ENCODE data around the gene SIX2.

The SIX2 gene

DNA sequence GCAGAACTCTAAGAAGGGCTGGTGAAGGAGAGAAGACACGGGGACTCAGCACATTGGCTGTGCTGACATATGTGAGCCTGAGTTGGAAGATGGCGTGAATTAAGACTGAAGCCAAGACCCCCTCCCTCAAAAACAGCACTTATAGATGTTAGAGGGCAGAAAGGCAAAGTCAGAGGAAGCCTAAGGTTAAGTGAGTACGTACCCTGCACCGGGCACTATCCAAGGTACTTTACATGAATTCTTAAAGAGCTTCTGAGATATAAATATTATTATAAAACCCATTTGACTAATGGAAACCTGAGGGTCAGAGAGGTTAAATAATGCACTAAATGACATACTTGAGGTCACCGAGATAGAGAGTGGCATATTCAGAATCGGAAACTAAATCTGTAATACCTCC lies 42.2 kb downstream of the SIX2 start:
- no peak for DNase-seq (ENCODE audit: low read depth)

- DNase-seq (ENCODE audit: low read depth), result no peak
Observed at GRCh38 chr2:44965684-44966083, 43.6 kb downstream of the SIX2 start.

- DNase-seq (ENCODE audit: low read depth), result no peak
Observed at GRCh38 chr2:44964752-44965236, 44.5 kb downstream of the SIX2 start.

- DNase-seq (ENCODE audit: low read depth), result no peak
Observed at GRCh38 chr2:44962176-44962695, 47.0 kb downstream of the SIX2 start.

DNA sequence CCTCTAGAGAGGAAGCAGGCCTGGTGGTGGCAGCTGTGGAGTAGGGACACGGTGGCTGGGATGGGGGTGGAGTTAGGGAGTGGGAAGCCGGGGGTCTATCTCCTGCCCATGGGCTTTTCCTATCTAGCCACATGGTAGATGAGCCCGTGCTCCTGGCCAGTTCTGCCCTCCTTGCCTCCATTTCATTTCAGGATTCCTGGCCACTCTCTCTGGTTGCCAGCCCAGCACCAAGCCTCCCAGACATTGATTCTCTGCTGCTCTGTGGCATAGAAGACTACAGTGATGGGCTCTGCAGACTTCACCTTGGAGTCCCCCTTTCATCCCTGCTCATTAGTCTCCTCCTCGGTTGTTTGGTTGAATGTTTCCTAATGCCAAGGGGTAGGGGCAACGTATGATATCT lies 48.4 kb downstream of the SIX2 start:
- no peak for DNase-seq (ENCODE audit: low read depth)

DNA sequence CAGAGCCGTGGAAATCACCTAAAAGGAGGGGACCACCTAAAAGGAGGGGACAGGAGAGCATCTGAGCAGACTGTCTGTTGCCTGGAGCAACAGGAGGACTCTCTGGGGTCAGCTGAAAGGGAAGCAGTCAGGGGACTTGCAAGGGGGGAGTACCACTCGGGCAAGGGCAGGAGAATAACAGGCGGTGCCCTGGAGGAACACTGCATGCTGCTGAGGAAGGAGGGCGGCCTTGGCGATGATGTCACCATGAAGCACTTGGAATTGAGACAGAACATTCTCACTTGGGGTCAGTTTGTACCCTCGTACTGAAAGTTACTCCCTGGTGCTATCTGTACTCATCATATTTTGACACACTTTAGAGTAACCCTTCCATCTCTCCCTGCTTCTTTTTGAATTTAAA lies 49.4 kb downstream of the SIX2 start:
- DNase-seq (ENCODE audit: low read depth), result no peak

DNA sequence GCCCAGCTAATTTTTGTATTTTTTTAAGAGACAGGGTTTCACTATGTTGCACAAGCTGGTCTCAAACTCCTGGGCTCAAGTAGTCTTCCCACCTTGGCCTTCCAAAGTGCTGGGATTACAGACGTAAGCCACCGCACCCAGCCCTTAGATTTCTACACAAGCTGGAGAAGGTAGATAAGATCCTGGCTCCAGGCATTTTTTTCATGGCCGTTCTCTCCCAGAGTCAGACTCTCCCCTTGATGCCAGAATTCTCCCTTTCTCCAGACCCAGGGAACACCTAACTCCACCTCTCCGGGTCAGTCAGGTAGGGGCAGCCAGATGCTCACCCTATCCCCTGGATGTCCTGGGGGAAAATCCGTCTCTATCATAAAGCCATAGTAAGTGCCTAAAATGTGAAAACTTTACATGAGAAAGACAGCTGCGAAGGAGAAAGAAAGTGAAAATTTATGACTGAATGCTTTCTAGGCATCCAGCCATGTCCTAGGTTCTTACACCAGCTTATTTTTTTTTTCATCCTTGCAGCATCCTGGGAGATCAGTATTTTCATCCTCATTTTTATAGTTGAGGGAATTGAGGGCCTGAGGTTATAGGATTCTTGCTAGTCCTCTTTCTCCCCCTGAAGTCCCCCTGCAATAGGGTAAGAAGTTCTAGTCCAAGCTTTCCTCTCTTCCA lies 51.5 kb downstream of the SIX2 start:
- no peak for DNase-seq (ENCODE audit: low read depth)

DNA sequence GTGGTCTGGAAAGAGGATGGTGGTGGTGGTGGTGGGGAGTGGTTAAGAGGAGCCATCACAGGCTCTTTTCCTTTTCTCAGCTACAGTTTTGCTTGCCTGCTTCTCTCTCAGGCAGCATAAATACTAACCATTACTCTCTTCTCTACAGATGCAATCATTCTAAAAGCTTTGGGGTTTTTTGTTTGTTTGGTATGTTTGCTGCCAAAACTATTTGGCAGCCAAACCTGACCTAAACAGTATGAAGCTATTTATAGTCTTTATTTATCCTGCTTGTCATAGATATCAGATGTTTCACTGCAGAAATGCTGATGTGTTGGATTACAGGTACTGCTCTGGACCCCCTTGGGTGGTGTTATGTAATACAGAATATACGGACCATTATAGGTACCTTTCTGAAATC lies 52.4 kb downstream of the SIX2 start:
- DNase-seq (ENCODE audit: low read depth), result no peak

DNA sequence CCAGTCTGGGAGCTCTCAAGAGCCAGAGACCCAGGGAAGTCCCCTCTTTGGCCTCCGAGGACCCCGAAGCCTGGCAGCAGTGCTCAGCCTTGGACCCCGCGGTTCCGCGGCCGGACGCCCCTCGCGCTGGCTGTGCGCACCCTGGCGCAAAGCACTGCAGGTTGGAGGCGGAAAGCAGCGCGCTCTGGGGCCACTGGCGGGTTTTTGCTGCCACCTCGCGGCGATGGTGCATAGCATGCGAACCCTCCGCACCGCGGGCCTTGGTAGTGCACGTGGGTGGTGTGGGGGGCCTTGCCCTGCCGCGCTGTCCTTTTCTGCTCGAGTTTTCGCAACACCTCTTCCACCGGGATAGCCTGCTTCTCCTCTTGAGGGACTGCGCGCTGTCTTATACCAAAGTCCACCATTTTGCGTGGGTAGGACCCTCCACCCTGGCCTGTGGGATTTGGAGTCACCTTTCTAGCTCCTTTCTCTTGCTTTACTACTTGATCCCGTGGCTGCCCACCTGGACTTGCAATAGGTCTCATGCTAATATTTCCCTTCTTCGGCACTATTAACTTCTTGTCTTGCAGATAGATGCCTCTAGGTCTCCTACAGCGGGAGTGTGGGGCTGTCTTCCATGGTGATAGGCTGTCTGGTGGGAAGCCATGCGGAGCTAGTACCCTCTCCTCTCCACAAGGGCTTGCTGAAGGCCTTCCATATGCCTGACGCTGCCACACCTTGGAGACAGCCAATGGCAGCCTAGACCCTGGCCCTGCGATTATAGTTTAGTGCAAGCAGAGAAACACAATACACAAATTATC lies 53.5 kb downstream of the SIX2 start:
- no peak for DNase-seq (ENCODE audit: low read depth)

All from GM04503 (cell line).